Breast epithelium (tissue), 3 donors: ENCODE data around the gene PNPLA6.

Experiments
- CTCF ChIP-seq, 3 donors: fragments of 450-650 bp; IDR thresholded peaks; one replicate each; pipeline ENCODE4 v1.5.1; 2016 to 2017; ENCODE audit warnings: antibody characterized with exemption in 3 of 3, mild to moderate bottlenecking in 3 of 3, moderate library complexity in 3 of 3
- POLR2A ChIP-seq: fragments of 450-650 bp; IDR thresholded peaks from one replicate; pipeline ENCODE4 v1.6.1; 2016; ENCODE audit warnings: antibody characterized with exemption, mild to moderate bottlenecking, moderate library complexity
- POLR2AphosphoS5 ChIP-seq, 3 donors: sonication (generic); formaldehyde crosslinking; IDR thresholded peaks; one replicate each; pipeline ENCODE4 v1.6.1; 2017; ENCODE audit warnings: antibody characterized with exemption in 3 of 3

GRCh38 chr19:7590256-7590655, 54.7 kb downstream of the PNPLA6 start:
- TF ChIP-seq POLR2A (no peak), CTCF (IDR thresholded peaks at IDR 0.05) (no peak), POLR2AphosphoS5 (IDR thresholded peaks at IDR 0.05) (no peak)
